Cerebellar cortex (tissue), 1 donor: ENCODE results near the gene MYO10.
"Not testable (repeated sequence)": the region's sequence is repeated elsewhere in the genome, so short reads cannot be mapped to it uniquely, and the experiment has no call there.

Source experiments
- DNase-seq: peaks from one replicate; pipeline ENCODE4 v3.0.0-alpha.2; 2015; ENCODE audit warnings: low spot score

MYO10 gene

DNA sequence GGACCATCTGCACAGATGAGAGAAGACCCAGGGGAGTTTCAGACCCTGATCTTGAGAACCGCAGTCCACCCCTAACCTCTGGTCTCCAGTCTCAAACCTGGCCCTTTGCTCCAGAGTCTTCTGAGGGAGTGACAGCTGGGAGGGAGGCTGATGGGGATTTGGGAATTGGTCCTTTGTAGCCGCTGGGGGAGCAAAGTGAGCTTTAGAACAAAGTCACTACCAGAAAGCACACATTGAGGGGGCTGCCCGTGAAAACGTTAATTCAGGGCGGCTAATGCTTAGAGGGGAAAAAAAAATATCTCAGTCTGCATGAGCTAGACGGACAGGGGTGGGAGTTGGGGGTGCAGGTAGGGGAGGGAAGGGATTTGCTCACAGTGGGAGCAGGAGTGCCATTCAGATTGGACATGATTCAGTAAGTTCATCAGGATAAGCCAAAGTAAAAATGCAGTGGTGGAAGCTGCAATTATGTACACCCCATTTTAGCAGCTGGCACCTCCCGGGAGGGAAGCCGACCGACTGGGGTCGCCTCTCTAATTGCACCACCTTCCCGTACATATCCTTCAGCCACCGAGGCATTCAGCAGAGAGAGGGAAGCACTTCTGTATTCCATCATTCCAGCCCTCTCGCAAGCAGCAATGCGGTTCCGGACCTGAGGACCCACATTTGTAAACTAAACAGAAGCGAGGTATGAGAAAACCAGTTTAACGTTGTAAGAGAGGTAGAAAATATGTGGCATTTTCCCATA is 195.8 kb downstream of the MYO10 start:
- no peak for DNase-seq

DNA sequence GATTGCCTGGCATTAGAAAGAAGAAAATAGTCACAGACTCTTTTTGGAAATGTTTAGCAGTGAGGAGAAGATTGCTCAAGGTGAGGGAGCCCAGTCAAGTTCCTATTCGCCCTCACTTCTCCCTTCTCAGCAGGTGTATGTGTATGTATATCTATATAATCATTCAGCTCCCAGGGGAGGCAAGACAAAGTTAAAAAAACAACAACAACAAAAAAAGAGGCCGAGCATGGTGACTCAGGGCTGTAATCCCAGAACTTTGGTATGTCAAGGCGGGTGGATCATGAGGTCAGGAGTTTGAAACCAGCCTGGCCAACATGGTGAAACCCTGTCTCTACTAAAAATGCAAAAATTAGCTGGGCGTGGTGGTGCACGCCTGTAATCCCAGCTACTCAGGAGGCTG is 197.7 kb downstream of the MYO10 start:
- DNase-seq: not testable (repeated sequence)

DNA sequence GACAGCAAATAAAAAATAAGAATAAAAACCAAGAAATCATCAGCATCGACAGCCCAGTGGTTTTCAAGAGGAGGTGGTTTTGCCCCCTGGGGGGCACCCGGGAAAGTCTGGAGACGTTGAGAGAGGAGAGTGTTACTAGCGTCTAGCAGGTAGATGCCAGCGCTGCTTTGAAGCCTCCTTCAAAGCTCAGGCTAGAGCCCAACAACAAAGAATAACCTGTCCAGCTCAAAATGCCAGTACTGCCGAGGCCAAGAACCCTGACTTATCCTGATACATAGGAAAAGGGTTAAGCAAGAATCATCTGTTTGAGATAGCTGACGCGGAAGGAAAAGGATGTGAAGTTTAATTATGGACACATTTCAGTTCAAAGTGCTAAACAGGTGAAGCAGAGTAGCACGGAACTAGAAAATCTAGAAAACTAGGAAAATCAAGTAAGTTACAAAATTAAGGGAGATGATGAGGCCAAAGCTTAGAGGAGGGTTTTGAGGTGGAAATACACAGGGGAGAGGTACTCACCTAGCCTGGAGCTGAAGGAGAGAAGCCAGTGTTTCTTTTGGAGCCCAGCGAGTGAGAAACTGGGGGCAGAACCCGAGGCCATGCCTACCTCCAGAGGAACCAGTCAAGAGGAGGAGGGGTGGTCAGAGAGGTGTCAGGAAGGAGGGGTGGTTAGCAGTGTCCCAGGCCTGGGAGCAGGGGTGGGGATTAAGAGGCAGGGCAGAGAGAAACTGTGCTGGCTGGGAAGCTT is 198.3 kb downstream of the MYO10 start:
- DNase-seq: no peak

DNA sequence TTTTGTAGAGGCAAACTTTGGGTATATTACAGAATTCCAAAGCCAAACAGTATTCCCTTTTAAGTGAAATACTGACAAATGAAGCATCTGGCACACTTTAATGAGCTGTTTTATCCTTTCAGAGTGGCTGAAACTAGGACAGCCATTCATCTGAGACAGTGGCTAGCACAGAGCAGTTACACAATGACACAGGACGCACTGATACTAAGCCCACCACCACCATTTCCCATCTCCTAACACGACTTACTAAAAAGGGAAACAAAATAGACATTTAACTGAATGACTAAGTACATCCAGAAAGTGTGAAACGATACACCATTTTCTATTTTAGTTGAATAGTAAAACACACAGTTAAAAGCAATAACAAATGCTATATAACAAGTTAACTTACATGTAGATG is 198.9 kb downstream of the MYO10 start:
- no peak for DNase-seq

DNA sequence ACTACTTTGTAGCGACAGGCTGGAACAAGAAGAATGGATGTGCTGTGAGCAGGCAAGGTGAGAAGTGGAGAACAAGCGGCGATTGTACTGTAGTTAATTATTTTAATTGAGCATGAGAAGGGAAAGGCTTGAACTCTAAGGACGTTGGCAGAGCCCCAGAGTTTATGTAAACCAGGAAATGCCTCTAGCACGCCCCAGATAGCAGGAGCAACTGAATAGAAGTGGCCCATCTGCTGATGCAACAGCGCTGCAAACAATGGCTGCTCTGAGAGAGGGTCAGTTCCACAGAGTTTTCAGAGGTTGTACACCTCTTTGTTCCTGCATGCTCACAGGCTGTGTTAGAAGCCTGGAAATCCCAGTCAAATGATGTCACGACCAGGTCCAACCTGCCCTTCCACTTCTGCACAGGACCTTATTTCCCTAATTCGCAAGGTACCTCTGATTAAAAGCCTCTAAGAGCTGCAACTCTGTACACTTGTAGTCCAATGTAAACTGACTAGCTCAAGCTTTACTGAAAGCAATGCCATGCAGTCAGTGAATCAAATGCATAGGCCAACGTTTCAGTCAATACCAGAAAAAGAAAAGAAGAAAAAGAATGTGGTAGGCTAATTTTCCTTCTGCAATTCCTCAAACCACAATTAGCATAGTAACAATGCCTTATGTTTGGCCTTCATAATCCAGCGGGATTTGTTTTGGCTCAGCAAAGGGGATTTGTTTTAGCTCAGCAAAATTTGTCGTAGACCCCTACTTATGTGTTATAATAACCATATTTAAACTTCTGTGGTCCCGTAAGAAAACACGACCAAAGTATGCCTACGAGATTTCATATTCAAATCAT is 199.7 kb downstream of the MYO10 start:
- DNase-seq: peak; percentile 69

DNA sequence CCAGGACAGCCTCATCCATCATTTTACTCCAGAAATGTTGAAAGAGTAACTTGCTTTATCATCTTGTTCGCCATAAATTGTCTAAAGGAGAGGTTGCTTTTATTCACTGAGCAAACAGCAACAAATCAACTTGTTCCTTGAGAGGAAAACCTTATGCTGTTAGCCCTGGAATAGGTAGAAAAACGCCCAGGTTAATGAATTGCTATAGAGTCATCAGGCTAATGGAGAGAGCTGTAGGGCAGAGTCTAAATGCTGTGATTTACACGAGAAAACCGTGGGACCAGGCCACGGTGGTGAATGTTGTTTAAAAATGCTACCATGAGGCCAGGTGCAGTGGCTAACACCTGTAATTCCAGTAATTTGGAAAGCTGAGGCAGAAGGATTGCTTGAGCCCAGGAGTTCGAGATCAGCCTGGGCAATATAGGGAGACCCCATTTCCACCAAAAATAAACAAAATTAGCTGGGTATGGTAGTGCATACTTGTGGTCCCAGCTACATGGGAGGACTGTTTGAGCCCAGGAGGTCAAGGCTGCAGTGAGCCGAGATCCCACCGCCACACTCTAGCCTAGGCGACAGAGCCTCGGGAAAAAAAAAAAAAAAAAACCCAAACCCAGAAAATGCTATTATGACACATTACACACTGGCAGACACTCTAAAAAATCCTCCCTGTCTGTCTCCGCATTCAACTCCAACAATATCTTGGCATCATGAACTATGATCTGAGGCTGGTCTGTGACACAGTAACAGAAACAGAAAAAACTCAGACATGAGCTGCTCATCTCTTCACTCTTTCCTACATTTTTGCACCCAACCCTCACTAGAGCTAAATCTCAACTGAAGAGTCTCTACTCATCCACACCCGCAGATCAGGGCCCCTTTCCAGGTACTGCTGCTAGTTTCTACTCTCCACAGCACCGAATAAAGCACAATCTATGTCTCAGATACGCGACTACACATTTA is 200.7 kb downstream of the MYO10 start:
- no peak for DNase-seq

DNA sequence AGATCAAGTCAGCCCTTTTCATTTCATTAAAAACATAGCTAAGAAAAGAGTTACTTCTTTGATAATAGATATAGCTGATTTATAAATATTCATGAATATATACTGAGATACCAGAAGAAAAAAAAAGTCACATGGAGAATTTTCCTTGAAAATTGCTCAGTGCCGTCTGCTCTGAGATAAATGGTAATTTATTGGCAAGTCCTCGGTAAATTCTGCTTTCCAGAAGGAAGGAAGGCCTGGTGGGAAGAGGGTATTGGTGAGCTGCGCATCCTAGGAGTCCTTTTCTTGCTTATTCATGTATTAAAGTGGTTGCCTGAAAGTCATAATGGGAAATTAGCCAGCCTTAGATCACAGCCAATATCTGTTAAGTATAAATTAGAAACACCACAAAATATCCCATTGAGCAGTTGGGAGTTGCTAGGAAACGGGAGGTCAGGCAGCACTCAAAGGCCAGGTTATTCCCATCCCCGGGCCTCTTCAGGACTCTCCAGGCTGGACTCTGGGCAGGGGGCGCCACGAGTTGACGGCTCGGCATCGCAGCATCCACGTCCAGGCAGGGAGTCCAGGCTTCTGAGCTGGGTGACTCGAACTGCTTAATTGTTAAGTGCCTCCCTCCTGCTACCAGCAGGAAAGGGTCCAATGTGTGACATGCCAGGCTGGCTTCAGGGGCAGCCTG is 202.6 kb downstream of the MYO10 start:
- DNase-seq: no peak

DNA sequence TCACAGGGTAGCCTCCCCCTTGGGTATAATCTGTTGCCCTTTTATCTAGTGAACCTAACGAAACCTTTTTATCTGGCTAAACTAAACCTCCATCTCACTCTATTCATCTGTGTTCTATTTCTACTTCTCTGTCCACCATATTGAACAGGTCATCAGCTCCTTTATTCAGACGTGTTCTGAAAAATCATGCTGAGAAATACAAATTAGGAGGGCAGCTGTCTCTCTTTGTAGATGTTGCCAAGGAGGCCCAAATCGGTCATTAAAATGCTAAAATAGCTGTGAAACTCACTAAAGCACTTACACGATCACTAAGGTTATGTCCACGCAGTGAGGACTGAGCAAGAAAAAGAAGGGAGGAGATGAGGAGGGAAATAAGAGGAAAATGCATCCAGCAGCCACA is 203.7 kb downstream of the MYO10 start:
- DNase-seq: no peak

DNA sequence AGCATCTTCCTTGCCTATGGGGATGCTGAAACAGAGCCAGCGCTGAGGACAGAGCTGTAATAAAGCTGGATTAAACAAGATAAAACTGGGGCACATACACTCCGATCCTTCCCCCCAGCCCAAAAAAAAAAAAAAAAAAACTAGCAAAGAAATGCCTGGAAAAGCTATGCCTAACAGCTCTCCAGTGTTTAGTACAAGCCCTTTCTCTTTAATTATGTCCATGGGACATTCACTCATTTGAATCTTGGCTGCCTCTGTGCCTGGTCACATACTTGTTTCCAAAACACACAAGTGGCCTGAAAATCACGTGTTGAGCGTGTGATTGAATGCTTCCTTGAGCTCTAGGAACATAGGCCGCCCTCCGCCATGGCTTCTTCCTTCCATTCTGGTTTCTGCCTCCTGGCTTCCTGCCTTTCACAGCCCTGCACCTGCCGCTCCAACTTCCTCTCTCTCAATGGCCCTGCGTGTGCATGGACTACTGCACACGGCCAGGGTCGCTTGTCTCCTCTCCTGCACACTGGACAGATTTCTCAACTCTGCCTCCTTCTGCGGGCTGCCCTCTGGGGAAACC is 208.2 kb downstream of the MYO10 start:
- no peak for DNase-seq

DNA sequence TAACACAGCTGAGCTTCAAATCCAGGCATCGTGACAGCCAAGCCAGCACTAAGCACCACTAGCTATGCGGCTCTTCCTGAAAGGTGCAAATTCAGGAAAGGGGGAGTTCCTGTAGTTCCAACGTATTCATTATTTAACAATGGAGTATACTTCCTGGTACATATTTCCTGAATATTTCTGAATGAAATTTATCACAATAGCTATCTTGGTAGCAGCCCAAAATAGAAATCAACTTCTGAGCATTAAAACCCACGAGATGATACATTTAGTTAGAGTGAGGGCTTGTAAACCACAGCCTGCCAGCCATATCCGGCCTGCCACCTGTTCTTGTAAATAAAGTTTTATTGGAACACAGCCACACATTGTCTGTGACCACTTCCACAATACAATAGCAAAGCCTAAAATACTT is 209.5 kb downstream of the MYO10 start:
- no peak for DNase-seq

DNA sequence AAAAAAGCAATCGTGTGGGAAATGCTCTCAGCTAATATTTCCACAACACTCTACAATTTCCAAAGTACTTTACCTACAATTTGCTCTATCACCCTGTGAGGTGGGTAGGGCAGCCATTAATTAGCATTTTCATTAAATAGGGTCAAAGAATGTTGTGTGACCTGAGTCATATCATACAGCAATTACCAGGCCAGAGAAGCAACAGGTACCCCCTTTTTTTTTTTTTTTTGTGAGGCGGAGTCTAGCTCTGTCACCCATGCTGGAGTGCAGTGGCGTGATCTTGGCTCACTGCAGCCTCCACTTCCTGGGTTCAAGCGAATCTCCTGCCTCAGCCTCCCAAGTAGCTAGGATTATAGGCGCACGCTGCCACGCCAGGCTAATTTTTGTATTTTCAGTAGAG is 210.5 kb downstream of the MYO10 start:
- DNase-seq: no peak

DNA sequence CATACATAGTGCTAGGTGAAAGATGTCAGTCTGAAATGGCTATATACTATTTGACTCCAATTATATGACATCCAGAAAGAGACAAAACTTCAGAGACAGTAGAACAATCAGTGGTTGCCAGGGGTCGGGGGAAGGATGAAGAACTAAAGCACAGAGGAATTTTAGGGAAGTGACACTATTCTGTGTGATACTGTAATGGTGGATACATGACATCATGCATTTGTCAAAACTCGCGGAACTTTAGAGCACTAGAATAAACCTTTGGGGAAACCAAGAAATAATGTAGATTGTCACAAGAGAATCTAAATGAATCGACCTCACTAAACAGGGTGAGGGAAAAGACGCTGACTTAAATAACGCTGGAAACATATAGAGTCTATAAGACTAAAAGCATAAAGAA is 212.3 kb downstream of the MYO10 start:
- no peak for DNase-seq

DNA sequence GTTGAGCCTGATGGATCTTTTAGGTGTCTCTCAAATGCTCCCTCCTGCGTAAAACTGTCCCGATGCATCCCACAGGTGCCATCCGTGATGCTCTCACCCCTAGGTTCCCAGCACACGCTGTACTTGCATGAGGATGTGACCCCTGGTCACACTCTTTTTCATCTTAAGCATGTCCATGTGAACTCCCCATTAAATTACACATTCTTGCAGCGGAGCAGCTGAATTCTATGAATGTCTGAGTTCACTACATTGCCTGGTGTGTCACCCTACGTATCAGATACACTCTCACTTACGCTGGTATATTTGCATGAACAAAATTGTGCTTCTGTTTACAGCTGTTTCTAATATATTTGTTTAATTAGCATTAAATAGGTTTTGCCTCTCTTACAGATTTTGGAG is 214.0 kb downstream of the MYO10 start:
- no peak for DNase-seq

DNA sequence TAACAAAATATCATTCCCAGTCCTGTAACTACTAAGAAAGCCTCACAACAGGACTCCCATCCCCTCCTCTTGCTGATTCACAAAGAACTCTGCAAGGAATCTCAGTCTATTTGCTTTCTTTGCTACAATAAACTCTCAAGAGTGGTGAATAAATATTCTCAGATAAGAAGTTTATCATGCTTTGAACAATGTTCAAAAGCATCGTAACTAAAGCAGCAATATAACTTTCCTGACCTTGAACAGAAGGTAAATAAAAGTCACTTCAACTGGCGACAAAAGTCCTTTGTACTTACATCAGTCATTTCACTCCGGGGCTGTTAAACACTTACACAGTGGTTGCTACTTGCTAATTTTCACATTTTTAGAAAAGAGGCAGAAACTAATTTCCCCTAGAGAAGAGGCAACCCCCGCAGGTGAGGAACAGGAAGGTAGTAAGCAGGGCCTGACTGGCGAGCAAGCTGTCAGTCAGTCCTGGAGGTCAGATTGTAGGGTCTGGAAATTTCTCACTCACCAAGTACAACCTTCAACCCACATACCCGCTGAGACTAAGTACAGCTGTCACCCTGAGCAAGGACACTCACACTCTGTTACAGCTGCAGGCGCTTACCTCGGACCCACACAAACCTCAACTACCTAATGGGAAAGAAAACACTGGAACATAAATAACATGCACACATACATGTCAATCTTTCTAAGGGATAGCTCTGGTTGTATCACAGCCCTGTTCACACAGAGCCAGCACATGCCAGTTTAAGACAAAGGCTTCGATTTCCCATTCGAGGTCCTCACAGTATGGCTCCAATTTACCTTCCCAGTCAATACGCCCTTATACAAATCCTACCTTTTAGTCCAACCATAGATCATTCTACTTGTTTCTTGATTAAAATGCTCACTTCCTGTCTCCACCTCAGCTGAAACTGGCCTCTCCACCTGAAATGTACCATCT is 214.7 kb downstream of the MYO10 start:
- DNase-seq: no peak

DNA sequence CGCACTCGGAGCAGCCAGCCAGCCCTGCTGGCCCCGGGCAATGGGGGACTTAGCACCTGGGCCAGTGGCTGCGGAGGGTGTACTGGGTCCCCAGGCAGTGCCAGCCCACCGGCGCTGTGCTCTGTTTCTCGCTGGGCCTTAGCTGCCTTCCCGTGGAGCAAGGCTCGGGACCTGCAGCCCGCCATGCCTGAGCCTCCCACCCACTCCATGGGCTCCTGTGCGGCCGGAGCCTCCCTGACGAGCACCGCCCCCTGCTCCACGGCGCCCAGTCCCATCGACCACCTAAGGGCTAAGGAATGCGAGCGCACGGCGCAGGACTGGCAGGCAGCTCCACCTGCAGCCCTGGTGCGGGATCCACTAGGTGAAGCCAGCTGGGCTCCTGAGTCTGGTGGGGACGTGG is 218.1 kb downstream of the MYO10 start:
- DNase-seq: not testable (repeated sequence)

DNA sequence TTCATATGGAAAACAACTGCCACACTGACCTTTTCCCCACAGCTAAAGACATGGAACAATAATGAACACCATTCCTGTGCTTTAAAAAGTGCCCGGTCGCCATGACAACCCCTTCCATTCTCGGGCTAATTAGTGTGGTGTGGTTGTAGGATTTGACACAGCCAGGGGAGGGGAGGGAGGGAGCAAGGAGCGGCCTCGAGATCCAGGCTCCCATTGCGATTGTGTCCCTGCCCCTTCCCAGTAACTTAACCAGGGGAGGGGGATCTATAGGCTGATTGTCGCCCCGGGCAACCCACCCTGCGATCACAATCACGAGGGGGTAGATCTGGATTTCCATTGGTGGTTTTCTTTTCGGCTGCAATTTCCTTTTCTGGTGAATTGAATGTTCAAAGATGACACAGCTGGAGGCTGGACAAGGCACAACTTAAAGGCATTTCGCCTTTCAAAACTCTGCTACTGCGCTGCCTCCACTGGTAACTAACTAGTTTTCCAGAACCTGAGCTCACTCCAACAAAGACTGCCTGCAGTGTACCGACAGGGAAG is 222.6 kb downstream of the MYO10 start:
- no peak for DNase-seq

DNA sequence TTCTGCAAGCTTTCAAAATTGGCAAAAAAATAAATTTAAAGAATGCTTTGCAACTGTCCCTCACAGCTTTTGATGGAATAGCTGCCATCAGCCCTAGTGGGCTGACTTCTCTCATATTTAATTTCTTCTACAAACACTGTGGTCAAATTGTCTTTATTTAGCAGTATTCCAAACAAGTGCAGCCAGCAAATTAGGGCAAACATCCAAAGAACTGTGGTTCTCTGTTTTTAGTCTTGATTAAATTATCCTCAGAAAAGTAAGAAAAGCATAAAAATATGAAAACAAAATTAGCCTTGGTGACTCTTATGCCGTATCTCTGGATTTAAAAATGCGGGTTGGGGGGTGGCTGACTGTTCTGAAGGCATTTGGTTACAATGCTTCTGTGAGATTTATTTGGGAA is 223.5 kb downstream of the MYO10 start:
- no peak for DNase-seq

DNA sequence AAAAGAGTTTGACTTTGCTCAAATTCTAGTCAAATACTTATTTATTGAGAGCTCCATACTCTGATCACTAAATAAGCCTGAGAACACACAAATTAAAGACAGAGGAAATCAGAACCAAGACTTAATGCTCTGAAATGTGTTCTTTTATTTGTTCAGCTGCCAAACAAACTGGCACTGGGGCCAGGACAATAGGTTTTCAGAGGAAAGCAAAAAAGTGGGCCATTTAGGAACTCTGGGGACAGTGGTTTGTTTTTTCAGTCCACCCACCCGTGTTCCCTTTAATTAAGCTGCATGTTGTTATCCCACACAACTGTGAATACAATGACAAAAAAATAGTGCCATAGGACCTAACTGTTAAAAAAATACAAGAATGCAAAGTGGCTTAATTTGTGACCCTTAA is 223.9 kb downstream of the MYO10 start:
- no peak for DNase-seq
